ENCODE measurements around the gene REXO2. TPM values are rescaled to one million over a fixed set of nuclear protein-coding genes. Genes with fewer than 3 reads are reported as not detected.

REXO2 gene
- total RNA-seq, 1 experiment from 2014 or later, result 74.2 TPM

- Mint-ChIP-seq H3K36me3 (ENCODE audit: insufficient read depth, unreplicated experiment) (no peaks in the 10 kb centered on the region), H3K9me3 (ENCODE audit: low read depth, unreplicated experiment) (peaks cover 7% of the 10 kb centered on the region), H3K4me3 (ENCODE audit: low read depth, unreplicated experiment) (no peak overlapping the region), H3K27ac (ENCODE audit: unreplicated experiment) (no peak overlapping the region), H3K27me3 (ENCODE audit: unreplicated experiment) (no peaks in the 10 kb centered on the region), H3K4me1 (ENCODE audit: low read depth, unreplicated experiment) (no peaks in the 10 kb centered on the region)
- intact Hi-C loops (cut with micrococcal nuclease; ENCODE audit: unreplicated experiment), result no loop called here
- CTCF ChIA-PET, result no interaction called here
- TF ChIP-seq, protein P1, sequence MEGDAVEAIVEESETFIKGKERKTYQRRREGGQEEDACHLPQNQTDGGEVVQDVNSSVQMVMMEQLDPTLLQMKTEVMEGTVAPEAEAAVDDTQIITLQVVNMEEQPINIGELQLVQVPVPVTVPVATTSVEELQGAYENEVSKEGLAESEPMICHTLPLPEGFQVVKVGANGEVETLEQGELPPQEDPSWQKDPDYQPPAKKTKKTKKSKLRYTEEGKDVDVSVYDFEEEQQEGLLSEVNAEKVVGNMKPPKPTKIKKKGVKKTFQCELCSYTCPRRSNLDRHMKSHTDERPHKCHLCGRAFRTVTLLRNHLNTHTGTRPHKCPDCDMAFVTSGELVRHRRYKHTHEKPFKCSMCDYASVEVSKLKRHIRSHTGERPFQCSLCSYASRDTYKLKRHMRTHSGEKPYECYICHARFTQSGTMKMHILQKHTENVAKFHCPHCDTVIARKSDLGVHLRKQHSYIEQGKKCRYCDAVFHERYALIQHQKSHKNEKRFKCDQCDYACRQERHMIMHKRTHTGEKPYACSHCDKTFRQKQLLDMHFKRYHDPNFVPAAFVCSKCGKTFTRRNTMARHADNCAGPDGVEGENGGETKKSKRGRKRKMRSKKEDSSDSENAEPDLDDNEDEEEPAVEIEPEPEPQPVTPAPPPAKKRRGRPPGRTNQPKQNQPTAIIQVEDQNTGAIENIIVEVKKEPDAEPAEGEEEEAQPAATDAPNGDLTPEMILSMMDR (IDR thresholded peaks at IDR 0.05; ENCODE audit: unreplicated experiment), result no peak
- no peak for DNase-seq
- BruUV-seq (replicated peaks), result no TSS peak
Measured at GRCh38 chr11:114463999-114464398, 24.7 kb downstream of the REXO2 start.

DNA sequence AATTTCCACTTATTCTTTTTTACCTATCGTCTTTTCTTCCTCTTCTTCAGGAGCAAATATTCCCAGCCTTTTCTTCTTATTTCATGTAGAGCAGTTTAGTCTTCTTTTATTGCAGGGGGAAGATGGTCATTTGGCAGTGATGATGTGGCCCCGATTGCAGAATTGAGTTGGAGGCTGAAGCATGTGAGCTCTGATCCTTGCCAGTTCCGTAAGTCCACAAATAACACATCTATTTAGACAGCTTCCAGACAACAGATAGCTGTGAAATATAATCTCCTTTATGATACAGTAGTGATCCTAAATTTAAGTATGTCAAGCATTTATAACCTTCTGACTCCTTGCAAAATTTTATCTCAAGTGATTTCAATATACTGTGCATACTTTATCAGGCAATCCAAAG, 27.5 kb downstream of the REXO2 start:
- Mint-ChIP-seq H3K27ac (ENCODE audit: unreplicated experiment) (no peak overlapping the region), H3K27me3 (ENCODE audit: unreplicated experiment) (no peaks in the 10 kb centered on the region), H3K36me3 (ENCODE audit: insufficient read depth, unreplicated experiment) (no peaks in the 10 kb centered on the region), H3K4me3 (ENCODE audit: low read depth, unreplicated experiment) (no peak overlapping the region), H3K9me3 (ENCODE audit: low read depth, unreplicated experiment) (peaks cover 7% of the 10 kb centered on the region), H3K4me1 (ENCODE audit: low read depth, unreplicated experiment) (no peaks in the 10 kb centered on the region)
- DNase-seq, result no peak
- intact Hi-C loops (cut with micrococcal nuclease; ENCODE audit: unreplicated experiment), result no loop called here
- BruUV-seq (replicated peaks), result no TSS peak
- CTCF ChIA-PET, result no interaction called here
- TF ChIP-seq, protein P1 (IDR thresholded peaks at IDR 0.05; ENCODE audit: unreplicated experiment), result no peak

DNA sequence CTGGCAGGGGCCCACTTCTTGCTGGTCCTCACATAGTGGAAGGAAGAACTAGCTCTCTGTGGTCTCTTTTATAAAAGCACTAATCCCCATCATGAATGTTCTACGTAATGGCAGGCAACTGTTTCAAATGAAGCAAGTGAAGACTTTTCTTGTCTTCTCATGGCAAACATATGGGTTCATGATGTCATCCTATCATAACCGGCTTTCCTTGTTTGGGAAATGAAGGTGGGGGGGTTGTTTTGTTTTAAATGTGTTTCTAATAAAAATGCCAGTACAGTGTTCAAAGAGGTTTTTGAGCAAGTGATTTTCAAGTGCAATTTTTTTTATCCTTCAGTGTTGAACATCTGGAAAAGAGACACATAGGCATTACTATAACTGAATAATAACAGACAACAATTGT, 33.4 kb downstream of the REXO2 start:
- no peak for DNase-seq
- H3K9me3 Mint-ChIP-seq (ENCODE audit: low read depth, unreplicated experiment), result no peaks in the 10 kb centered on the region
- TF ChIP-seq, protein P1 (IDR thresholded peaks at IDR 0.05; ENCODE audit: unreplicated experiment), result no peak
- H3K4me1 Mint-ChIP-seq (ENCODE audit: low read depth, unreplicated experiment), result no peaks in the 10 kb centered on the region
- H3K36me3 Mint-ChIP-seq (ENCODE audit: insufficient read depth, unreplicated experiment), result peaks cover 5% of the 10 kb centered on the region
- CTCF ChIA-PET, result no interaction called here
- intact Hi-C loops (cut with micrococcal nuclease; ENCODE audit: unreplicated experiment), result no loop called here
- BruUV-seq (replicated peaks), result no TSS peak
- H3K27ac Mint-ChIP-seq (ENCODE audit: unreplicated experiment), result no peak overlapping the region
- H3K4me3 Mint-ChIP-seq (ENCODE audit: low read depth, unreplicated experiment), result no peak overlapping the region
- no peaks in the 10 kb centered on the region for H3K27me3 Mint-ChIP-seq (ENCODE audit: unreplicated experiment)

DNA sequence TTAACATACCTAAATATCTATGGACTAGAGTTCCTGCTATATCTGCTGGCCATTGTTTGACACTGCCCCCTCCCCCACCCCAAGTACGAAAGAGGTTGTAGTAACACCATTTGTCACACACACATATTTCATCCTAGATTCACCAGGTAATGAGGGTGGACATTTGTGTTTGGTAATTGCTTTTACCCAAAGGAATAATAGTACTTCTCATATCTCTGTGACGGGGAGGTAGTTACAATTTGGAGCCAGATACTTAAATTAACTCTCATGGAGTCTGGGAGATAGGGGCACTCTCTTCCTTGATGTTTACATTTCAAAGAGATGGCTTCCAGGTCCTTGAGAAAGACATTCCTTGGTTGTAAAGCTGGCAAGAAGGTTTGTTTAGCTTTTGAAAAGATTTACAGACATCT, 38.7 kb downstream of the REXO2 start:
- Mint-ChIP-seq H3K4me1 (ENCODE audit: low read depth, unreplicated experiment) (no peaks in the 10 kb centered on the region), H3K36me3 (ENCODE audit: insufficient read depth, unreplicated experiment) (peaks cover 5% of the 10 kb centered on the region), H3K9me3 (ENCODE audit: low read depth, unreplicated experiment) (no peaks in the 10 kb centered on the region), H3K27ac (ENCODE audit: unreplicated experiment) (no peak overlapping the region), H3K4me3 (ENCODE audit: low read depth, unreplicated experiment) (no peak overlapping the region), H3K27me3 (ENCODE audit: unreplicated experiment) (no peaks in the 10 kb centered on the region)
- no TSS peak for BruUV-seq (replicated peaks)
- CTCF ChIA-PET, result no interaction called here
- intact Hi-C loops (cut with micrococcal nuclease; ENCODE audit: unreplicated experiment), result no loop called here
- DNase-seq, result no peak
- TF ChIP-seq, protein P1 (IDR thresholded peaks at IDR 0.05; ENCODE audit: unreplicated experiment), result no peak

GRCh38 chr11:114478768-114479167, 39.5 kb downstream of the REXO2 start:
- Mint-ChIP-seq H3K27ac (ENCODE audit: unreplicated experiment) (no peak overlapping the region), H3K4me3 (ENCODE audit: low read depth, unreplicated experiment) (no peak overlapping the region), H3K27me3 (ENCODE audit: unreplicated experiment) (peaks cover under 1% of the 10 kb centered on the region), H3K9me3 (ENCODE audit: low read depth, unreplicated experiment) (no peaks in the 10 kb centered on the region), H3K4me1 (ENCODE audit: low read depth, unreplicated experiment) (no peaks in the 10 kb centered on the region), H3K36me3 (ENCODE audit: insufficient read depth, unreplicated experiment) (peaks cover 5% of the 10 kb centered on the region)
- TF ChIP-seq, protein P1 (IDR thresholded peaks at IDR 0.05; ENCODE audit: unreplicated experiment), result no peak
- DNase-seq, result no peak
- intact Hi-C loops (cut with micrococcal nuclease; ENCODE audit: unreplicated experiment), result no loop called here
- CTCF ChIA-PET, result no interaction called here
- no TSS peak for BruUV-seq (replicated peaks)
